Measurements from ENCODE around the gene ZNG1B. TPM values are rescaled to one million over a fixed set of nuclear protein-coding genes. Genes with fewer than 3 reads are reported as not detected.
"Not testable (repeated sequence)": the region's sequence is repeated elsewhere in the genome, so short reads cannot be mapped to it uniquely, and the experiment has no call there.

ZNG1B gene
- 19.9 and 23.1 TPM in 2 replicates for total RNA-seq

GRCh38 chr2:113437508-113438465 is at the start of gene ZNG1B:
Gene ZNG1B (plus strand): TSS chr2:113437691. CDS start chr2:113437869, 178 bp downstream.
- DNase-seq (ENCODE audit: low read depth); H3K27me3 ChIP-seq (ENCODE audit: control insufficient read depth, insufficient read depth, low read length); H3K36me3 ChIP-seq (ENCODE audit: control insufficient read depth, insufficient read depth, low read length): not testable (repeated sequence)
- peak within 1 kb of the TSS; percentile 54 for H3K4me3 ChIP-seq (ENCODE audit: low read depth, low read length)

DNA sequence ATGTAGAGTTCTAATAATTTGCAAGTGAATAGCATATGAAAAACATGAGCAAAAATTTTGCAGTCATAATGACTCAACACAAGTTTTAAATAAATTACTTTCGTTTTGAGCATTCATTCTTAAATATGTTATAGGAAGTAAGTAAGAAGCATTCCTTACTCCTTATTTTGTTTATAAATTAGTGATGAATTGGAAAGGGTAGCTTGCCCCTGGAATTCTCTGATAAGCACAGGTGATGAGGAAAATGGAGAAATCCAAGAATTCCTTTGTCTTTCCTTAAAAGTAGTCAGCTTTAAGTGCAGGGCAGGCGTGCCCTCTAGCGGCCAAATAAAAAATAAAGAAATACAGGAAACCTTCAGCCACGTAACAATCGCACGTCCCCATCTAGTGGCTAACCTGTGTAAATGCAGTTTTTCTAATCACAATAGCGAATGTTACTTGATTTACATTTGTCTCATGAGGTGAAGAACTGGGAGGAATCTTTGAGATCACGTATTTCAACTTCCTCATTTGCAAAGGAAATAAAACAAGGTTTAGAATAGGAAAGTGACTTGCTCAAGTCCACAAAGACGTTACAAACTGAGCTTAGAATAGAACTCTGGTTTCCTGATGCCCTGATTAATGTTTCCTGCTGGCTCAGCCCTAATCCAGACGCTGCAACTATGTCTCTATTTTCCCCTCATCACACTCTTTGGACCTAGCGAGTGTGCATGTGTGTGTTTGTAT is 47.2 kb upstream of the ZNG1B start:
- Histone ChIP-seq H3K36me3 (ENCODE audit: control insufficient read depth, insufficient read depth, low read length) (no peaks in the 10 kb centered on the region), H3K4me3 (ENCODE audit: low read depth, low read length) (no peak overlapping the region), H3K27me3 (ENCODE audit: control insufficient read depth, insufficient read depth, low read length) (no peaks in the 10 kb centered on the region)
- TF ChIP-seq, protein P1, sequence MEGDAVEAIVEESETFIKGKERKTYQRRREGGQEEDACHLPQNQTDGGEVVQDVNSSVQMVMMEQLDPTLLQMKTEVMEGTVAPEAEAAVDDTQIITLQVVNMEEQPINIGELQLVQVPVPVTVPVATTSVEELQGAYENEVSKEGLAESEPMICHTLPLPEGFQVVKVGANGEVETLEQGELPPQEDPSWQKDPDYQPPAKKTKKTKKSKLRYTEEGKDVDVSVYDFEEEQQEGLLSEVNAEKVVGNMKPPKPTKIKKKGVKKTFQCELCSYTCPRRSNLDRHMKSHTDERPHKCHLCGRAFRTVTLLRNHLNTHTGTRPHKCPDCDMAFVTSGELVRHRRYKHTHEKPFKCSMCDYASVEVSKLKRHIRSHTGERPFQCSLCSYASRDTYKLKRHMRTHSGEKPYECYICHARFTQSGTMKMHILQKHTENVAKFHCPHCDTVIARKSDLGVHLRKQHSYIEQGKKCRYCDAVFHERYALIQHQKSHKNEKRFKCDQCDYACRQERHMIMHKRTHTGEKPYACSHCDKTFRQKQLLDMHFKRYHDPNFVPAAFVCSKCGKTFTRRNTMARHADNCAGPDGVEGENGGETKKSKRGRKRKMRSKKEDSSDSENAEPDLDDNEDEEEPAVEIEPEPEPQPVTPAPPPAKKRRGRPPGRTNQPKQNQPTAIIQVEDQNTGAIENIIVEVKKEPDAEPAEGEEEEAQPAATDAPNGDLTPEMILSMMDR (IDR thresholded peaks at IDR 0.05; ENCODE audit: insufficient read depth, low read length, poor library complexity, severe bottlenecking): peak; percentile 93
- DNase-seq (ENCODE audit: low read depth): peak; percentile 50

DNA sequence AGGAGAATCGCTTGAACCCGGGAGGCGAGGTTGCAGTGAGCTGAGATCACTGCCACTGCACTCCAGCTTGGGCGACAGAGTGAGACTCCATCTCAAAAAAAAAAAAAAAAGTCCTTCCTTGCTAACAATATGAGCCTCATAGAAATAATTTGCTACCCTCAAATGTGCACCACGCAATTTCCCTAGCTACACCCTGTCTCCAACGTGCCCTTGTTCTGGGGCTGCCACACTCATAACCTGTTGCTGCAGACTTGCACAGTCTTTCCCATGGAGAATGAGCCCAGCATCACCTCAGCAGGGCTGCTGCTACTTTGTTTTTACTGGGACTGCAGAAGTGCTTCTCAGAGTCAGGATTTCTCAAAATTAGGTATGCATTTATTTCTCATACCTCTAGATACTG is 46.4 kb upstream of the ZNG1B start:
- DNase-seq (ENCODE audit: low read depth): no peak
- TF ChIP-seq, protein P1 (IDR thresholded peaks at IDR 0.05; ENCODE audit: insufficient read depth, low read length, poor library complexity, severe bottlenecking): no peak
- H3K4me3 ChIP-seq (ENCODE audit: low read depth, low read length): no peak overlapping the region
- no peaks in the 10 kb centered on the region for H3K36me3 ChIP-seq (ENCODE audit: control insufficient read depth, insufficient read depth, low read length)
- no peaks in the 10 kb centered on the region for H3K27me3 ChIP-seq (ENCODE audit: control insufficient read depth, insufficient read depth, low read length)

DNA sequence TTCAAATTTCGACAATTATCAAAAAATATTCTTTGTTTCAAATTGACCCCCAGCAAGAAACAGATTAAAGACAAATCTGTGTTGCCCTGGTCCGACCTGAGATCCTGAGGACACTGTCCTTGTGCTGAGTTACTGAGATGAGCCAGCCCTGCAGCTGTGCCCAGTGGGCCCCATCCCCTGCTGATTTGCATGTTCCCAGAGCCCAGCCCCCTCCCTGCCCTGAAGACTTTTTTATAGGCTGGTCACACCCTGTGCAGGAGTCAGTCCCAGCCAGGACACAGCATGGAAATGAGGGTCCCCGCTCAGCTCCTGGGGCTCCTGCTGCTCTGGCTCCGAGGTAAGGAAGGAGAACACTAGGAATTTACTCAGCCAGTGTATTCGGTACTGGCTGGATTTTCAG is 31.4 kb upstream of the ZNG1B start:
- no peak overlapping the region for H3K4me3 ChIP-seq (ENCODE audit: low read depth, low read length)
- H3K27me3 ChIP-seq (ENCODE audit: control insufficient read depth, insufficient read depth, low read length): peaks cover 6% of the 10 kb centered on the region
- H3K36me3 ChIP-seq (ENCODE audit: control insufficient read depth, insufficient read depth, low read length): no peaks in the 10 kb centered on the region
- DNase-seq (ENCODE audit: low read depth): no peak
- TF ChIP-seq, protein P1 (IDR thresholded peaks at IDR 0.05; ENCODE audit: insufficient read depth, low read length, poor library complexity, severe bottlenecking): no peak

DNA sequence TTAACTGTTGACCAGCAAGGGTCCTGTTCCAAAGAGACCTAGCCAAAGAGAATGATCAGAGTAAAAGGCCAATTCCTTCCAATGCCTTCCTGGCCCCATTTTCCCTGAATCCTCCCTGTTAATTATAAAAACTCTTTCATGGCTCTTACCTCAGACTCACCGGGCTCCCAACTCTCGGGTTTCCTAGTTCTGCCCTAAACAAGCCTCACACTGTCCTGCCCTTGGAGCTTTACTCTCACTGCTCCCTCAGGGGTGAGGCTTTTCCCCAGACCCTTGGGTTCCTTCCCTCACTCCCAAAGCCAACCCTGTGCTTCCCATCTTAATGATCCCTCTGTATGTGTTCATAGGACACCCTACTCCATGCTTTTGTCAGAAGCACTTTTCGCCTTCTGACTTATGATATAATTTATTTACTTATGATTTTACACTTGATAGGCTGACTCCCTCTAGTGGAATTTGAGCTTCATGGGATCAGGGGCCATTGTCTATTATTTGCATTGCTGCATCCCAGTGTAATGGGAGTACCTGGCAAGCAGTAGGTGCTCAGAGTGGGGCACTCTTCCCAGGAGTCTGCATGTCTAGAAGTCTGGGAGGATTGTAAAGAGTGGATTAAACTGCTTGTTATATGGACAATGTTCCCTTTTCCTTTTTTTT is 29.9 kb upstream of the ZNG1B start:
- DNase-seq (ENCODE audit: low read depth): no peak

GRCh38 chr2:113411725-113412352 is 25.7 kb upstream of the ZNG1B start:
- H3K36me3 ChIP-seq (ENCODE audit: control insufficient read depth, insufficient read depth, low read length); H3K4me3 ChIP-seq (ENCODE audit: low read depth, low read length); H3K27me3 ChIP-seq (ENCODE audit: control insufficient read depth, insufficient read depth, low read length); DNase-seq (ENCODE audit: low read depth): not testable (repeated sequence)

More for the DNA sequence above, 29.9 kb upstream of the ZNG1B start:
- peaks cover 6% of the 10 kb centered on the region for H3K27me3 ChIP-seq (ENCODE audit: control insufficient read depth, insufficient read depth, low read length)
- no peaks in the 10 kb centered on the region for H3K36me3 ChIP-seq (ENCODE audit: control insufficient read depth, insufficient read depth, low read length)
- no peak overlapping the region for H3K4me3 ChIP-seq (ENCODE audit: low read depth, low read length)
- TF ChIP-seq, protein P1 (IDR thresholded peaks at IDR 0.05; ENCODE audit: insufficient read depth, low read length, poor library complexity, severe bottlenecking): peak; percentile 21

DNA sequence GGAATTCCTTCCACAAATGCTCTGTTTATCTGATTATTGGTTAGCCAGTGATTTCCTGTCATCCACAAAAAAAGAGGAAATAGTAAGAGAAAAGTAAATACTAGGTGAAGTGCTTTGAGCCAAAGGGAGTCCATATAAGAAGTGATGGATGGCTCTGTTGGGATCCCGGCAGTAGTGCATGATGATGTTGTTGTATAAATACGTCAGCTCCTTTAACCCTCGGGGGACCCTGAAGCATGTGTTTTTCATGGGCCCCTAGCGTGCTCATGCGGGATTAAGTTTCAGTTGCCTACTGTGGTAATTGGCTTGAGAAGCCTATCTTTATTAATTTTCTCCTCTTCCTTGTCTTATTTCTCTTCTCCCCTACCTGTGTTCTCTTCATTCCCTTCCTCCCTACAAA is 24.7 kb upstream of the ZNG1B start:
- H3K36me3 ChIP-seq (ENCODE audit: control insufficient read depth, insufficient read depth, low read length); H3K27me3 ChIP-seq (ENCODE audit: control insufficient read depth, insufficient read depth, low read length); H3K4me3 ChIP-seq (ENCODE audit: low read depth, low read length); DNase-seq (ENCODE audit: low read depth): not testable (repeated sequence)

DNA sequence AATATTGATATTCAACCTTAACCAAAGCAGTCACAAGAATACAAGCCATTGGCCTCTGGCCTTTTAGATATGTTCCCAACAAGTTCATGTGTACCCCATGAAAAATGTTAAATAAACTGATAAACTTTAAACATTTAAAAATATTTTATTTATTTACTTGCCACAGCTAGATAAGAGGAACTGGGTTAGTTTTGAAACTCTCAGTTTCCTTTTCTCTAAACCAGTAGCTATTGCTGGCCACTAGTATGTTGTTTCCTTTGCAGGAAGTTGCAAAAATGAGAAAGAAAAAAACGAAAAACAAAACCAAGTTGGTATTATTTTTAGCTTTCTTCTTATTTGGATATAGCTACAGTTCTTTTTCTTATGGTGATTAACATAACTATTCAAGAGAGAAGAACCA is 5.7 kb upstream of the ZNG1B start:
- H3K36me3 ChIP-seq (ENCODE audit: control insufficient read depth, insufficient read depth, low read length); H3K27me3 ChIP-seq (ENCODE audit: control insufficient read depth, insufficient read depth, low read length); DNase-seq (ENCODE audit: low read depth); H3K4me3 ChIP-seq (ENCODE audit: low read depth, low read length): not testable (repeated sequence)

DNA sequence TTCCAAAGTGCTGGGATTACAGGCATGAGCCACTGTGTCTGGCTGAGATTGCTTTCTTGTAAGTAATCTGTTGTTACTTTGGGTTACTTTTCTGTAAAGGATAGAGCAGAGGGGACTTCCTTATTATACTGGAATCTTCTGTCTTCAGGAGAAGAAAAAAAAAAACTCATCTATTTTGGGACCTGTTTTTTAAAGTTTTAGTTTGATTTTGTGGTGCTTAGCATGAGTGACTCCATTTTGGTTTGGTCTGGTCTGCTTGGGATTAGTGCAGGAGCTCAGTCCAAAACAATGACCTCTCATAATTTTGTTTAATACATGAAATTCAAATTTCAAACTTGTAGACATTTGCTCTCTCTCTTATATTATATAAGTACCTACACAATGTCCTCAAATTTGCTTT is 4.0 kb upstream of the ZNG1B start:
- not testable (repeated sequence) for H3K4me3 ChIP-seq (ENCODE audit: low read depth, low read length); H3K27me3 ChIP-seq (ENCODE audit: control insufficient read depth, insufficient read depth, low read length); DNase-seq (ENCODE audit: low read depth); H3K36me3 ChIP-seq (ENCODE audit: control insufficient read depth, insufficient read depth, low read length)

Data from kidney epithelial cell (primary cell).